OCI-LY3 (cell line): Measurements from ENCODE around the gene PSMB3.

Source experiments
- CTCF ChIP-seq: fragments of 200-600, 300-600 bp; sonication (generic); IDR thresholded peaks from 2 replicates; pipeline ENCODE4 v1.5.1; 2014; ENCODE audit warnings: antibody characterized with exemption, low read length, low read depth
- EZH2phosphoT487 ChIP-seq: fragments of 200-600 bp; shearing (Covaris generic); IDR thresholded peaks from 2 replicates; pipeline ENCODE4 v1.6.1; 2018; ENCODE audit warnings: antibody characterized with exemption, mixed run types, low read depth

GRCh38 chr17:38750044-38750311, 2.6 kb upstream of the PSMB3 start:
- TF ChIP-seq CTCF: no peak
- no peak for TF ChIP-seq EZH2phosphoT487
